Liver (tissue), 3 donors: ENCODE results near the gene STX2.

Source experiments
- CTCF ChIP-seq: fragments of 150-350 bp; IDR thresholded peaks from 2 replicates; pipeline ENCODE4 v1.5.1; 2017; ENCODE audit warnings: improper control_type of control experiment, low read depth, low read length; ENCODE audit not compliant: missing input control
- GABPA ChIP-seq, 2 donors: IDR thresholded peaks in 1 of 2; conservative IDR thresholded peaks in 1 of 2; 2 replicates each; pipeline ENCODE4 v1.6.1; 2016; ENCODE audit warnings: antibody characterized with exemption in 2 of 2, mild to moderate bottlenecking in 1 of 2, moderate library complexity in 1 of 2
- MAX ChIP-seq: IDR thresholded peaks from 2 replicates; pipeline ENCODE4 v1.6.1; 2016; ENCODE audit warnings: antibody characterized with exemption
- YY1 ChIP-seq: IDR thresholded peaks from 2 replicates; pipeline ENCODE4 v1.6.1; 2016; ENCODE audit warnings: antibody characterized with exemption, mild to moderate bottlenecking
- donor health status: healthy.
- donor health status: healthy.

- TF ChIP-seq CTCF (peak; percentile 42), YY1 (no peak), MAX (no peak), GABPA (IDR thresholded peaks at IDR 0.05 in 1 of 2, conservative IDR thresholded peaks at IDR 0.05 in 1 of 2) (no peak)
Observed at GRCh38 chr12:130826151-130826801, 12.8 kb downstream of the STX2 start.
